Islet precursor cell (in vitro differentiated cells): ENCODE results near the gene MGAT5B.
A peak's percentile ranks its signal among the peaks of the same experiment; 100 is the strongest.
"Not testable (repeated sequence)": the region's sequence is repeated elsewhere in the genome, so short reads cannot be mapped to it uniquely, and the experiment has no call there.

ENCODE experiments used
- DNase-seq: peaks from one replicate; pipeline ENCODE4 v3.0.0-alpha.2; 2018

The MGAT5B gene

DNA sequence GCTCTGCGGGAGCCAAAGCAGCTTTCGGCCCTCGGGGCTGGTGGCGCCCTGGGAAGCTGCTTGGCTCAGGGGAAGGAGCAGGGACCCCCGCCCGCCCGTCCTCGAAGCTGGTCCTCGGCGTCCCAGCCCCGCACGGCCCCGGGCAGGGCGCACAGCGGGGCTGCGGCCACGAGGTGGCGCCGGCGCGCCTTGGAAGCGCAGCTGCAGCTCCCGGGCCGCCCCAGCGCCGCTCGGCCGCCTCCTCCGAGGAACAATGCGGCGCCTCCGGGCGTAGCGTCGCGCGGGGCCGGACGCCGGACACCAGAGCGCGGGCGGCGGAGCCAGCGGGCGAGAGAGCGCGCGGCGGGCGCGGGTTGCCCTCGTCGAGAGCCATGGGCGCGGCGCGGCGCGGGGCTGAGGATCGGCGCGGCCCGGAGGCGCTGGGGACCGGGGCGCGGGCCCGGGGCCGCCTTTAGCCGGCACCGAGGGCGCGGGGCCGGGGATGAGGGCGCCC lies at the start of gene MGAT5B:
MGAT5B (plus strand) TSS at position 229 of the 493 bp plus-strand sequence. CDS start 626 bp downstream, outside the sequence.
- peak; percentile 96 for DNase-seq

DNA sequence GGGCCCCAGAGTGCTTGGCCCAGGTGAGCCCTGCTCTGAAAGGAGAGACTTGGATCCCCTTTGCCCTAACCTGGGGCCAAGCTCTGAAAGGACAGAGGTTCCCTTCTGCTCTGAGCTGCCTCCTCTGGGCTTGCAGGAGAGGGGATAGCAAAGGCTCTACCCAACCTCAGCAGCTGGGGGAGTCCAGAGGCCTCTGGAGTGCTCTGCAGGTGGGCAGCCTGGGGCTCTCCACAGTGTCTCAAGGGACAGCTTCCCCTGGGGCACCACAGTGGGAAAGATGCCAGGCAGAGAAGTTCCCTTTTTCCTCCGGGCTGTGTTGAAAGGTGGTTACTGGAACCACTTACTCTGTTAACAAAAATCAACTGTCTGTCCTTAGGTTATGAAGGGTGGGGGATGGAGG lies 48.2 kb upstream of the MGAT5B start:
- no peak for DNase-seq

GRCh38 chr17:76820561-76820960 lies 47.6 kb upstream of the MGAT5B start:
- DNase-seq, result no peak

DNA sequence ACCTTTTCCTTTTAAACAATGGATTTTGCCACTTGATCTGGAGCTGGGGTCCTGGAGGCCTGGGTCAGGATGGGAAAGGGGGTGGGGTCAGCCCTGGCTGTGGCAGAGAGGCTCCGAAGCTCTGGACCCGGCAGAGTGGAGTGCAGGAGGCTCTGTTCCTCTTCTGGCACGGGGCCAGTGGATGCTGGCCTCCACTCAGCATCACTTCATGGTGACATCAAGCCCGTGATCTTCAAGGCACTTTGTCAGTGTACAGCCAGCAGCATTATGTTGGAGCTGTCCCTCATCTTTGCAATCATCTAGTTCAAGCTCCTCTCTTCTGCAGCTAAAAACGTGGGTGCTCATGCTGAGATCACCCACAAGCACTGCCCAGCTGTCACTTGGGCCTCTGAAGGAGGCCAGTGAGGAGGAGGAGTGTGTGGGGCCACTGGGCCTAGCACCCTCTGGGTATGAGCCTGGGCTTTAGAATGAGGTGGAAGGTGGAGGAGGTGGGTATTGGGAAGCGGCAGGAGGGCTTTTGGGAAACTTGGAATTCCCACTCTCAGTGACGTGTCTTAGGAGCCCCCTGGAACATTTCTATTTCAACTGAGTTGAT lies 45.9 kb upstream of the MGAT5B start:
- DNase-seq, result no peak

- DNase-seq, result no peak
Measured at GRCh38 chr17:76824093-76824492, 44.1 kb upstream of the MGAT5B start.

- peak; percentile 82 for DNase-seq
Measured at GRCh38 chr17:76826330-76827068, 41.7 kb upstream of the MGAT5B start.

DNA sequence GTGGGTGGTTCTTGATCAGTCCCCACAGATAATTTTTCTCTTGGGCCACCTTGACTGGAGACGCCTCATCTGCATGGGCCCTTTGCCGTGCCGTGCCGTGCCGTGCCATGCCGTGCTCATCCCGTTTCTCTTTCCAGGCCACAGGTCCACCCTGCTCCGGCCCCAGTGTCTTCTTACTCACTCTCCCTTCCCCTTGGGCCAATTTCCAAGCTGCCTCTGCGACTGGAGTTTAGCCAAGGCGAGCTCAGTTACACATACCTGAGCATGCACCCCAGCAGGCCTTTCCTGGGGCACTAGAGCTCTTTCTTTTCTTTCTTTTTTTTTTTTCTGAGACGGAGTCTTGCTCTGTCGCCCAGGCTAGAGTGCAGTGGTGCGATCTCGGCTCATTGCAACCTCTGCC lies 40.5 kb upstream of the MGAT5B start:
- no peak for DNase-seq

- no peak for DNase-seq
Measured at GRCh38 chr17:76830987-76831715, 37.1 kb upstream of the MGAT5B start.

DNA sequence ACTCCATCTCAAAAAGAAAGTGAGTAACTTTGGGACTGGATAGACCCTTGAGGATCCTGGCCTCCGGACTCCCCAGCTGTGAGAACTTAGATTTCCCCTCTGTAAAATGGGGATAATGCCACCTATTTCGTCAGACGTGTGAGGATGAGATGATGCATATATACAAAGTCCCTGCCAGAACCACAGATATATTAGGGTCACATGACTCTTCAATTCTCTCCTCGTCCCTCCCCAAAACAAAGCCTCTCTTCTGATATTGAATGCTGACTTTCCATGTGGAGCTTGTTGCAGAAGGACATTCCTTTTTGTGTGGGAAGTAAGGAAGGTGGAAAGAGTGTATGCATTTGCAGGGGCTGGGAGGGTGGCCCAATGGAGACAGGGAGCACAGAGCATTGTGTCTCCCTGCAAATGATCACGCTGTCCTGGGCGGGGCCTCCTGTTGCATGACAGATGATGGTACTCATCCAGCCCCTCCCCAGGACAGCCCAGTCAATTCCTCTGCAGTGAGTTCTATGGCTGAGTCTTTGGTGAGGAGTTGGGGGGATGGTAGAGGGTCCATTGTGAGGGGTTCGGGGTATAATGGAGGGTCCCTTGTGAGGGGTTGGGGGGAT lies 35.1 kb upstream of the MGAT5B start:
- DNase-seq, result no peak

DNA sequence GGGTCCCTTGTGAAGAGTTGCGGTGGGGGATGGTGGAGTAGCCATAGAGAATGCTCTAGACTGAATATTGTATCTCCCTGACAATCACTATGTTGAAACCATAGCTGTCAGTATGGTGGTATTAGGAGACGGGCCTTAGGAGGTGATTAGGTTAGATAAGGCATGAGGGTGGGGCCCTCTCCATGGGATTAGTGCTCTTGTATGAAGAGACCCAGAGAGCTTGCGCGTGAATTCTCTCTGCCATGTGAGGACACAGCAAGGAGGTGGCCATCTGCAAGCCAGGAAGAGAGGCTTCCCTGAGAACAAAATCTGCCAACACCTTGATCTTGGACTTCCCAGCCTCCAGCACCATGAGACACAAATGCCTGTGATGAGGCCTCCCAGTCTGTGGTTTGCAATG lies 34.5 kb upstream of the MGAT5B start:
- DNase-seq, result no peak

GRCh38 chr17:76834870-76835269 lies 33.3 kb upstream of the MGAT5B start:
- no peak for DNase-seq

- no peak for DNase-seq
Measured at GRCh38 chr17:76840443-76840767, 27.8 kb upstream of the MGAT5B start.

GRCh38 chr17:76840884-76841775 lies 27.1 kb upstream of the MGAT5B start:
- no peak for DNase-seq

GRCh38 chr17:76841776-76842405 lies 26.3 kb upstream of the MGAT5B start:
- DNase-seq, result peak; percentile 77

DNA sequence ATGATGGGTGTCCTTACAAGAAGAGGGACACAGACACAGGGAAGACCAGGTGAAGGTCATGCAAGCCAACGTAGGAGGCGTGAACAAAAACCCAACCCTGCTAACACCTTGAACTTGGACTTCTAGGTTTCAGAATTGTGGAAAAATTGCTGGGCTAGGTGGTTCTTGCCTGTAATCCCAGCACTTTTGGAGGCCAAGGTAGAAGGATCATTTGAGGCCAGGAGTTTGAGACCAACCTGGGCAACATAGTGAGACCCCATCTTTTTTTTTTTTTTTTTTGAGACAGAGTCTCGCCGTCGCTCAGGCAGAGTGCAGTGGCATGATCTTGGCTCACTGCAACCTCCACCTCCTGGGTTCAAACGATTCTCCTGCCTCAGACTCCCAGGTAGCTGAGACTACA lies 25.1 kb upstream of the MGAT5B start:
- not testable (repeated sequence) for DNase-seq

- DNase-seq, result peak; percentile 80
Measured at GRCh38 chr17:76843703-76844484, 24.3 kb upstream of the MGAT5B start.

DNA sequence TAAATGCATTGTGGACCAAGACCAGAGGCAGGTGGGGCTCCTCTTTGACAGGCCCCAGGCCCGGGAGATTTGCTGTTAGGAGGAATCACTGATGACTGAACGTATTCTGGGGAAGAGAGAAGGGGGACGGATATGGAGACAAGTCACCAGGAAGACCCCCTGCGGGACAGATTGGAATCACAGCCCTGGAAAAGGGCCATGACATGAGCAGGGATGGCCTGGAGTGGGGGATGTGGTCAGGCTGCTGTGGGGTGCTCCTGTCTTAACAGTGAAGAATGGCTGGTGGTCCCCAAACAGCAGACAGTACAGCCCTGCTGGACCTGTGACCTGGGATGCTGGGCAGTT lies 23.7 kb upstream of the MGAT5B start:
- DNase-seq, result no peak

DNA sequence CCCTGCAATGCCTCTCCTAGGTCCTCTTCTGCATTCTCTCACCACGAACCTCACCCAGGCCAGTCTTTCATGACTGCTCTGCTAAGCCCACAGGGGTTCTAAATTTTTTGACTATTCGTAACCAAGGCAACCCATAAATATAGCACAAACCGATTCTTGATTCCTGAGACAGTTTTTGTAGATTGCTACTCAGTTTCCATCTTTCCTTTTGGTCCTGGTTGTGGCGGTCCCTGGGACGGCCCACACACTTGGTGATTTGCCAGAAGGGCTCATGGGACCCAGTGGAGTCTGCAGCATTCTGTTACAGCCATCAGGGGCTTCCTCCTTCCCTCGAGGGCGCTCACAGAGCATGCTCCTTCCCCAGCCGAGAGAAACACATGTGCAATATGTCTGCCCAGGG lies 23.4 kb upstream of the MGAT5B start:
- DNase-seq, result no peak

GRCh38 chr17:76845541-76846017 lies 22.6 kb upstream of the MGAT5B start:
- DNase-seq, result no peak

DNA sequence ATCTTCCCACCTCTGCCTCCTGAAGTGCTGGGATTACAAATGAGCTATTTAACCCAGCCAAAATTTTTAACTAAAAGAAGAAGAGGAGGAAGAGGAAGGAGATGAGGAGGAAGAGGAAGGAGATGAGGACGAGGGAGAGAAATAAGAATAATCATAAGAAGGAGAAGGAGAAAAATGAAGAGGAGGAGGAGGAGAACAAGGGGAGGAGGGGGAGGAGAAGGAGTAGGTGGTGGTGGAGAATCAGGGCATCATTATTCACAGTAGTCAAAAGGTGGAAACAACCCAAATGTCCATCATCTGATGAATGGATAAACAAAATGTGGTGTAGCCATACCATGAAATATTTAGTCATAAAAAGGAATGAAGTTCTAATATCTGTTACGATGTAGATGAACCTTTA lies 21.2 kb upstream of the MGAT5B start:
- DNase-seq, result no peak

- DNase-seq, result no peak
Measured at GRCh38 chr17:76848670-76849069, 19.5 kb upstream of the MGAT5B start.
